Gastrocnemius medialis (tissue), 4 donors: ENCODE measurements around the gene ANO9.

ENCODE experiments used
- CTCF ChIP-seq, 5 experiments: fragments of 450-650 bp in 3 of 5; fragments of 200-600 bp in 2 of 5; sonication (generic) in 2 of 5; IDR thresholded peaks in 4 of 5; conservative IDR thresholded peaks in 1 of 5; 1 replicate in 4 of 5; 2 replicates in 1 of 5; pipeline ENCODE4 v1.5.1; 2016 to 2019; ENCODE audit warnings: antibody characterized with exemption in 5 of 5, mild to moderate bottlenecking in 3 of 5, moderate library complexity in 3 of 5
- POLR2A ChIP-seq, 2 donors: fragments of 450-650 bp; IDR thresholded peaks; one replicate each; pipeline ENCODE4 v1.6.1; 2017; ENCODE audit warnings: antibody characterized with exemption in 2 of 2, mild to moderate bottlenecking in 2 of 2, moderate library complexity in 2 of 2

DNA sequence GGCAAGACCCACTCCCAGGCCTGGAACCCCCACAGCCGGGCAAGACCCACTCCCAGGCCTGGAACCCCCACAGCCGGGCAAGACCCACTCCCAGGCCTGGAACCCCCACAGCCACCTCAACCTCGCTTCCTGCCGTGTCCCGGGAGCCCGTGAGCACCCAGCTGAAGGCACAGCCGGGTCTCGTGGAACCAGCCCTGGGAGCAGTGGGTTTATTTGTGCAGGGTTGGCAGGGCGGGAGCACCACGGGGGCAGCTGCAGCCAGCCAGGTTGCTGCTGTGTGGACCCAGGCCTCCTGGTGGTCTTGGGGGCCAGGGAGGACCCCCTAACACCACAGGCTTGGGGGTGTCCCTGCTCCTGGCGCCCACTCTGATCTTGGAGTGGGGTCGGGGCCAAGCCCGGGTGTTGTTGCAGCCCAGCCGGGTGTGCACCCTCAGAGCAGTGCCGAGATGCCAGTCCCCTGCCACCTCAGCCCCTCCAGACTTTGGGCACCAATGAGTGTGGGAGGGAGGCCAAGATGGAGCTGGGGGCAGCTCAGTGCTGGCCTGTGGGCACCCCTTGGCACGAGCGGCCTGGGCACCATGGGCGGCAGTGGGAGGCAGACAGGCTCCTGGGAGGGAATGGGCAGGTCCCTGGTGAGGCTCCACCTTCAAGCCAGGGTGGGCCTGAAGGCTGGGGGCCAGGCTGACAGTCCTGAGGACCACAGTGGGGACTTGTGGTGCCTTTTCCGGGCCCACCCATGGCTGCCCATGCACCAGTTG is 56.0 kb downstream of the ANO9 start:
- TF ChIP-seq POLR2A (IDR thresholded peaks at IDR 0.05) (no peak), CTCF (IDR thresholded peaks at IDR 0.05 in 4 of 5, conservative IDR thresholded peaks at IDR 0.05 in 1 of 5) (no peak)
